AG09319 (cell line): ENCODE measurements around the gene GALK1.

Experiments
- DNase-seq: peaks from one replicate; pipeline ENCODE4 v3.0.0-alpha.2; 2010; ENCODE audit warnings: low read depth; ENCODE audit errors: extremely low read depth
- TF ChIP-seq, protein P1 (sequence below): IDR thresholded peaks from 2 replicates; pipeline ENCODE4 v1.5.1; 2011; ENCODE audit warnings: low read depth, mild to moderate bottlenecking, inconsistent platforms, low read length, moderate library complexity

Gene GALK1

DNA sequence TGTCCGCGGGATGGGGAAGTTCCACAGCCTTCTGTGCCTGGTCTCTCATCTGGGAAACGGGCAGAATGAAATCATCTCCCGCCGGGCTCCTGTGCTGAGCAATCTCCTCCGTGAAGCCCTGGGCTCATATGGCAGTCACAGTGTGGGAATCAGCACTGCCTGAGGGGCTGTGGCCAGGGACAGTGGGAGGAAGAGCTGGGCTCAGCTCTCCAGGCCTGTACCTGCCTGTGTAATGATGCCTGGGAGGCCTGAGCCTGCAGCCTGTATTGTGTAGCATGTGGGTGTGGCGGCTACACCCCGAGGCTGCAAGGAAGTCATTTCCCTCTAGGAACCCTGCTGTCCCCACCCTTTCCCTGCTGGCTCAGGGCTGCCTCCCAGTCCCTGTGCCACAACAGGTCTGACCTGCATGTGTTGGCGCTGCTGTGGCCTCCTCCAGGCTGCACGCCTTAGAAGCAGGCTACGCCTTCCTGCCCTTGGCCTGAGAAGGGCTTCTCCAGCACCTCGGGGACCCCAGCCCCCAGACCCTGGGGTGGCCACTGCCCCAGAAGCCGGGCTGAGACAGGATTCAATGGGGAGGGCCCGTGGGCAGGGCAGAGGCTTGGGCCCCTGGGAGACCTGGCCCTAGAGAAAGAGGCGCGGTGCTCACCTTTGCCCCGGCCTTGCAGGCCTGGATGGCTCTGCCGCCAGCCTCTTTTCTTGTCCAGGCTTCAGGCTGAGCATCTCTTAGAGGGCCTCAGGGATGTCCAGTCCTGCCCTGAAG lies 41.6 kb downstream of the GALK1 start:
- TF ChIP-seq, protein P1, sequence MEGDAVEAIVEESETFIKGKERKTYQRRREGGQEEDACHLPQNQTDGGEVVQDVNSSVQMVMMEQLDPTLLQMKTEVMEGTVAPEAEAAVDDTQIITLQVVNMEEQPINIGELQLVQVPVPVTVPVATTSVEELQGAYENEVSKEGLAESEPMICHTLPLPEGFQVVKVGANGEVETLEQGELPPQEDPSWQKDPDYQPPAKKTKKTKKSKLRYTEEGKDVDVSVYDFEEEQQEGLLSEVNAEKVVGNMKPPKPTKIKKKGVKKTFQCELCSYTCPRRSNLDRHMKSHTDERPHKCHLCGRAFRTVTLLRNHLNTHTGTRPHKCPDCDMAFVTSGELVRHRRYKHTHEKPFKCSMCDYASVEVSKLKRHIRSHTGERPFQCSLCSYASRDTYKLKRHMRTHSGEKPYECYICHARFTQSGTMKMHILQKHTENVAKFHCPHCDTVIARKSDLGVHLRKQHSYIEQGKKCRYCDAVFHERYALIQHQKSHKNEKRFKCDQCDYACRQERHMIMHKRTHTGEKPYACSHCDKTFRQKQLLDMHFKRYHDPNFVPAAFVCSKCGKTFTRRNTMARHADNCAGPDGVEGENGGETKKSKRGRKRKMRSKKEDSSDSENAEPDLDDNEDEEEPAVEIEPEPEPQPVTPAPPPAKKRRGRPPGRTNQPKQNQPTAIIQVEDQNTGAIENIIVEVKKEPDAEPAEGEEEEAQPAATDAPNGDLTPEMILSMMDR = no peak
- DNase-seq = no peak

DNA sequence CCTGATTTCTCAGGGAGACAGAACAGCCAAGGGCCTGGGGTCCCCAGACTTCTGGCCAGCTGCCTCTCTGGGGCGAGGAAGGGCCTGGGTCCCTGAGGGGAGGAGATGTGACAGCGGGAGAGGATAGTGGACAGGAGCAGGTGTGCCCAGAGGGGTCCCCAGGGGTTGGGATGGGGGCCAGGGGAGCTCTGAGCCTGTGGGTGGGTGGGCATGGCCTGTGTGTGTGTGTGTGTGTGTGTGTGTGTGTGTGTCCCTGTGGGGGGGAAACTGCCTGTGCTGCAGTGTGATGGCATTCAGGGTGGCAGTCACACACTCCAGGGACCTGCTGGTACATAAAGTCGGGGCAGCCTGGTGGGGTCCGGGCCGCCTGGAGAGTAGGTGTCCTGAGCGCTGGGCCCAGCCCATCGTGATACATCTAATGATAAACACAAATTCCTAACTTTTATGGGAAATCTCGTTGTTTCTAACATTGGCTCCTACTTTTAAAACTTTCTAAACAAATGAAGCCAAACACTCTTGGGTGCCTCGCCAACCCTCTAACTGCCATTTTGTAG lies 42.4 kb downstream of the GALK1 start:
- no peak for DNase-seq
- TF ChIP-seq, protein P1 = no peak

DNA sequence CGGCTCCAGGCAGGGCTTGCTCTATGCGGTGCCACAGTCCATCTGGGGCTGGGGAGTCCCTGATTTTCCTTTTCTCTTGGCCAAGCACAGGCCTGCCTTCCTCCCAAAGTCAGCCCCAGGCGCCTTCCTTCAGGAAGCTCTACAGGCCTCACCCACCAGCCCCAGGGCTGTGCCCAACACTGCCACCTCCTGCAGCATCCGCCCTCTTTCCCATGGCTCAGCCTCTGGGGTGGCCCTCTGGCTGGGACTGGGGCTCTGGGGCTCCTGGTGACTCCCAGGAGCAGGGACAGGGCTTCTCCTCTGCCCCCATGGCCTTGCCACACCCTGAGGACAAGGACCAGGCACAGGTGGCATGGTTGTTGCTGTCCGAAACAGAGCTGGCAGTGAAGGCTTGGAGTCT lies 42.9 kb downstream of the GALK1 start:
- TF ChIP-seq, protein P1 = no peak
- no peak for DNase-seq

DNA sequence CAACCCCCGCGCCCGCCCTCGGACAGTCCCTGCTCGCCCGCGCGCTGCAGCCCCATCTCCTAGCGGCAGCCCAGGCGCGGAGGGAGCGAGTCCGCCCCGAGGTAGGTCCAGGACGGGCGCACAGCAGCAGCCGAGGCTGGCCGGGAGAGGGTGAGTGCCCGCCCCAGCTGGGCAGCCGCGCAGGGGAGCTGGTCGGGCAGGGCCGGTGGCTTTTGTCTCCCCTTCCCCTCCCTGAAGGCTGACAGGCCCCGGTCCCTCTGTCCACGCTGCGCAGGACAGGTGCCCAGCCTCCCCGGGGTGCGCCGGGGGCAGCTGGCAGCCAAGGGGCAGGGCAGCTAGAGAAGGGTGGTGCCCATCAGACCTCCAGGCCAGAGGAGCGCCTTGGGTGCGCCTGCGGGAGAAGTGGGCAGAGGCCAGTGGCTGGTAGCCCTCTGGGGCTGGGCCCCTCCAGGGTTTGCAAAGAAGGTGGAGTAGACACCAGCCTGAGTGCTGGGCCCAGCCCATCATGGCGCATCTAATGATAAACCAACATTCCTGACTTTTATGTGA lies 43.5 kb downstream of the GALK1 start:
- DNase-seq = no peak
- TF ChIP-seq, protein P1 = no peak

DNA sequence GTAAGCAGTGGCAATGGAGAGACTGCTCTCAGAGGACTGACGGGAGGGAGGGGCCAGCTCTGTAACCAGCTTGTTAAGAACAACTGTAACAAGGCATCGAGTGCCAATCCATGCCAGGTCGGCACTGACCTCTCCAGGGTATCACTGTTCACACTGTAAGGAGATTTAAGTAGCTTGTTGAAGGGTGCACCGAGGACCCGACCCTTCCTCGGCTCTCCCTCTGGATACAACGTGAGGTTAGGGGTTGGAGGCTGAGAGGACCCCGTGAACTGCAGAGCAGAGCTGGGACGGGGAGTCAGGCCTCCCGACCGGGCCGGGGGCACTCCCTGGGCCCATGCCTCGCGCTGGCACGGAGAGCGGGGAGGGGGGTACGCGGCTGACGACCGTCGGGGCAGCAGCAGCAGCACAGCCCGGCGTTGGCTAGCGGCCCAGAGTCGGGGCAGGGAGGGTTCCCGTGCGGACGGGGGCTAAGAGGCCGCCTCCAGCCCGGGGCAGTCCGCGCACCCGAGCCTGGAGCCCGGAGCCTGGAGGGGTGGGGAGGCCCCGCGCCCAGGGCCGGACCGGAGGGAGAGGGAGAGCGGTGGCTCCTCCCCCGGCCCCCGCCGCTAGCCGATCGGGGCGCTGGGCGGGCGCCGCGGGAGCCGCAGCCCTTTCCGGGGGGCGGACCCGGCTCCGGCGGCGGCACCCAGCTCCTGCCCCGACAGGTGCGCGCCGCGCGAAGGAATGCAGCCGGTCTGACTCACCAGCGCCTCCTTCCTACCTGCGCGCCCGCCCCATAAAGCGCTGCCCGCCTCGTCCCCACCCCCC lies 44.1 kb downstream of the GALK1 start, which contains the start of gene ITGB4:
Gene ITGB4 (plus strand): TSS at position 804 of the 807 bp plus-strand sequence. CDS start 3,245 bp downstream, outside the sequence.
- DNase-seq = no peak
- TF ChIP-seq, protein P1 = no peak

DNA sequence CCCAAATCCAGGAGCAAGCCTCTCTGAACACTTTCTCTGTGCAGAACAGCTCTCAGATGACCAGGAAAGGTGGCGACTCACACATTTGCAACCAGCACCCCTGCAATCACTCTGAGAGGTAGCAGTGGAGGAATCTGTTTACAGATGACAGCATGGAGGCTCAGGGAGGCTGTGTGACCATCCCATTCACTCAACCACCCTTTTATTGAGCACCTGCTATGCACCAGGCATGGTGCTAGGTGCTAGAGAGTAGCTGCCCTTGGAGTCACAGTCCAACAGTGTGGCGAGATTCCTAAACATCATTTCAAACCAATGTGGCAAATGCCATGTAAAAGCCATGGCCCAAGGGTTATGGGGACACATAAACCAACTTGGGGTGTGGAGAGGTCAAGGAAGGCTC lies 45.3 kb downstream of the GALK1 start:
- TF ChIP-seq, protein P1 = no peak
- no peak for DNase-seq
